HG02678 (cell line): Measurements from ENCODE around the gene FGF14.
A peak's percentile ranks its signal among the peaks of the same experiment; 100 is the strongest.

ENCODE experiments used
- ATAC-seq: cut with Tn5 transposase; IDR thresholded peaks from one replicate; pipeline ENCODE4 v1.9.1; 2021; ENCODE audit warnings: mild to moderate bottlenecking, moderate library complexity; ENCODE audit not compliant: unreplicated experiment

The FGF14 gene

GRCh38 chr13:101749584-101749983, 652.3 kb downstream of the FGF14 start:
- no peak for ATAC-seq

- ATAC-seq, result no peak
These were observed 654.8 kb downstream of the FGF14 start for GRCh38 chr13:101747039-101747438.

GRCh38 chr13:101746513-101746912, 655.3 kb downstream of the FGF14 start:
- ATAC-seq, result no peak

GRCh38 chr13:101739382-101740178, 662.3 kb downstream of the FGF14 start:
- peak; percentile 96 for ATAC-seq

- no peak for ATAC-seq
These were observed 663.5 kb downstream of the FGF14 start for GRCh38 chr13:101738336-101738735.

- no peak for ATAC-seq
These were observed 665.3 kb downstream of the FGF14 start for GRCh38 chr13:101736566-101736965.

- no peak for ATAC-seq
These were observed 671.3 kb downstream of the FGF14 start for GRCh38 chr13:101730420-101731000.

GRCh38 chr13:101728615-101729014, 673.2 kb downstream of the FGF14 start:
- no peak for ATAC-seq

GRCh38 chr13:101728021-101728420, 673.8 kb downstream of the FGF14 start:
- no peak for ATAC-seq

- no peak for ATAC-seq
These were observed 674.7 kb downstream of the FGF14 start for GRCh38 chr13:101727118-101727517.

- no peak for ATAC-seq
These were observed 675.2 kb downstream of the FGF14 start for GRCh38 chr13:101726681-101727080.

GRCh38 chr13:101718496-101718895, 683.4 kb downstream of the FGF14 start:
- no peak for ATAC-seq

GRCh38 chr13:101717353-101717752, 684.5 kb downstream of the FGF14 start:
- no peak for ATAC-seq

- no peak for ATAC-seq
These were observed 687.7 kb downstream of the FGF14 start for GRCh38 chr13:101714195-101714594.

- ATAC-seq, result no peak
These were observed 689.9 kb downstream of the FGF14 start for GRCh38 chr13:101712026-101712348.

GRCh38 chr13:101711307-101712025, 690.4 kb downstream of the FGF14 start:
- ATAC-seq, result no peak

- no peak for ATAC-seq
These were observed 691.9 kb downstream of the FGF14 start for GRCh38 chr13:101709952-101710351.

- no peak for ATAC-seq
These were observed 693.7 kb downstream of the FGF14 start for GRCh38 chr13:101708115-101708514.

GRCh38 chr13:101707659-101708058, 694.2 kb downstream of the FGF14 start:
- ATAC-seq, result no peak

GRCh38 chr13:101706651-101707050, 695.2 kb downstream of the FGF14 start:
- ATAC-seq, result peak; percentile 60

- ATAC-seq, result no peak
These were observed 698.0 kb downstream of the FGF14 start for GRCh38 chr13:101703838-101704237.

- no peak for ATAC-seq
These were observed 698.8 kb downstream of the FGF14 start for GRCh38 chr13:101703081-101703480.
